Measurements from ENCODE around the gene RASAL3.
"Not testable (repeated sequence)": the region's sequence is repeated elsewhere in the genome, so short reads cannot be mapped to it uniquely, and the experiment has no call there.

RASAL3 gene

GRCh38 chr19:15473821-15474220, 9.5 kb upstream of the RASAL3 start:
- not testable (repeated sequence) for DNase-seq

GRCh38 chr19:15471639-15472101, 7.3 kb upstream of the RASAL3 start:
- DNase-seq = no peak

- DNase-seq = peak; percentile 13 to 52 (median 38)
Observed at GRCh38 chr19:15469513-15470297, 5.4 kb upstream of the RASAL3 start.

GRCh38 chr19:15468675-15469512, 4.5 kb upstream of the RASAL3 start:
- DNase-seq = peak in 1 of 4 experiments; percentile 31

GRCh38 chr19:15467734-15468214, 3.4 kb upstream of the RASAL3 start:
- DNase-seq = no peak

GRCh38 chr19:15466851-15467733, 2.7 kb upstream of the RASAL3 start:
- peak in 2 of 4 experiments; percentile 17 to 34 for DNase-seq

- peak; percentile 42 to 65 (median 51) for DNase-seq
Observed at GRCh38 chr19:15463861-15464371, 428 bp downstream of the RASAL3 start.

- DNase-seq = no peak
Observed at GRCh38 chr19:15461694-15462093, 2.6 kb downstream of the RASAL3 start.

GRCh38 chr19:15457701-15458484, 6.5 kb downstream of the RASAL3 start:
- DNase-seq = no peak

- no peak for DNase-seq
Observed at GRCh38 chr19:15456871-15457700, 7.3 kb downstream of the RASAL3 start.

GRCh38 chr19:15456441-15456840, 7.9 kb downstream of the RASAL3 start:
- no peak for DNase-seq

- no peak for DNase-seq
Observed at GRCh38 chr19:15455996-15456395, 8.3 kb downstream of the RASAL3 start.

- DNase-seq = no peak
Observed at GRCh38 chr19:15453906-15454860, 10.2 kb downstream of the RASAL3 start.

GRCh38 chr19:15453091-15453578, 11.2 kb downstream of the RASAL3 start:
- DNase-seq = no peak

GRCh38 chr19:15452111-15453047, 12.0 kb downstream of the RASAL3 start:
- DNase-seq = peak; percentile 22 to 38 (median 24)

- DNase-seq = no peak
Observed at GRCh38 chr19:15450528-15450890, 13.8 kb downstream of the RASAL3 start.

GRCh38 chr19:15449620-15450527, 14.5 kb downstream of the RASAL3 start, which contains the start of gene WIZ:
Gene WIZ (minus strand): TSS chr19:15449956. CDS start chr19:15448307, 1,649 bp downstream.
- DNase-seq = peak; percentile 75 to 94 (median 86)
